HEK293 (cell line): ENCODE measurements around the gene RECK.
"Not testable (repeated sequence)": the region's sequence is repeated elsewhere in the genome, so short reads cannot be mapped to it uniquely, and the experiment has no call there.

ENCODE experiments used
- ATF2 ChIP-seq: fragments of 450-650 bp; formaldehyde crosslinking; IDR thresholded peaks from 2 replicates; pipeline ENCODE4 v1.5.1; 2016; ENCODE audit warnings: missing biosample characterization, missing genetic modification characterization, low read depth
- CTCF ChIP-seq: fragments of 450-650 bp; formaldehyde crosslinking; IDR thresholded peaks from 2 replicates; pipeline ENCODE4 v1.5.1; 2016; ENCODE audit warnings: missing biosample characterization, missing genetic modification characterization
- ELK4 ChIP-seq: IDR thresholded peaks from 2 replicates; pipeline ENCODE4 v1.6.1; 2011; ENCODE audit warnings: mild to moderate bottlenecking, low read depth, low read length, borderline replicate concordance
- ZBTB10 ChIP-seq: fragments of 450-650 bp; formaldehyde crosslinking; IDR thresholded peaks from 2 replicates; pipeline ENCODE4 v1.5.1; 2016; ENCODE audit warnings: missing biosample characterization, missing genetic modification characterization
- ZFP37 ChIP-seq: fragments of 450-650 bp; formaldehyde crosslinking; IDR thresholded peaks from 2 replicates; pipeline ENCODE4 v1.5.1; 2016; ENCODE audit warnings: missing biosample characterization, missing genetic modification characterization
- ZIC2 ChIP-seq: fragments of 450-650 bp; formaldehyde crosslinking; IDR thresholded peaks from 2 replicates; pipeline ENCODE4 v1.5.1; 2016; ENCODE audit warnings: missing biosample characterization, missing genetic modification characterization
- ZNF280D ChIP-seq: fragments of 450-650 bp; formaldehyde crosslinking; IDR thresholded peaks from 2 replicates; pipeline ENCODE4 v1.5.1; 2016; ENCODE audit warnings: missing biosample characterization, missing genetic modification characterization
- ZNF768 ChIP-seq: fragments of 450-650 bp; formaldehyde crosslinking; IDR thresholded peaks from 2 replicates; pipeline ENCODE4 v1.5.1; 2018; ENCODE audit warnings: missing biosample characterization, mild to moderate bottlenecking, missing genetic modification characterization
- ZSCAN18 ChIP-seq: fragments of 450-650 bp; formaldehyde crosslinking; IDR thresholded peaks from 2 replicates; pipeline ENCODE4 v1.5.1; 2016; ENCODE audit warnings: missing biosample characterization, missing genetic modification characterization
- ZSCAN4 ChIP-seq: fragments of 450-650 bp; formaldehyde crosslinking; IDR thresholded peaks from 2 replicates; pipeline ENCODE4 v1.5.1; 2017; ENCODE audit warnings: missing biosample characterization, missing genetic modification characterization

- TF ChIP-seq ZNF768 (tag by site-specific recombination); CTCF (tag by site-specific recombination); ZSCAN4; ZNF280D; ZIC2 (tag by site-specific recombination); ATF2 (tag by site-specific recombination); ZFP37 (tag by site-specific recombination); ELK4; ZSCAN18 (tag by site-specific recombination); ZBTB10 (tag by site-specific recombination): not testable (repeated sequence)
These were observed 123.4 kb downstream of the RECK start for GRCh38 chr9:36160126-36160525.
